SIG-M5 treated with dmso at 0.1 percent for 504 hours (cell line): ENCODE results near the gene NTNG1.

Source experiments
- DNase-seq: peaks from one replicate; lab custom pipeline; 2025; ENCODE audit not compliant: unreplicated experiment; lab: John Stamatoyannopoulos, UW

NTNG1 gene

GRCh38 chr1:107443860-107444259, 303.0 kb downstream of the NTNG1 start:
- DNase-seq: no peak

- no peak for DNase-seq
These were observed 303.5 kb downstream of the NTNG1 start for GRCh38 chr1:107444302-107444701.

- no peak for DNase-seq
These were observed 308.5 kb downstream of the NTNG1 start for GRCh38 chr1:107449326-107449725.

GRCh38 chr1:107450899-107451664, 310.2 kb downstream of the NTNG1 start:
- peak; percentile 37 for DNase-seq

GRCh38 chr1:107451715-107452114, 310.9 kb downstream of the NTNG1 start:
- no peak for DNase-seq

GRCh38 chr1:107454791-107455190, 314.0 kb downstream of the NTNG1 start:
- no peak for DNase-seq

GRCh38 chr1:107457989-107458388, 317.1 kb downstream of the NTNG1 start:
- DNase-seq: no peak

- DNase-seq: no peak
These were observed 318.5 kb downstream of the NTNG1 start for GRCh38 chr1:107459204-107459904.

- no peak for DNase-seq
These were observed 319.2 kb downstream of the NTNG1 start for GRCh38 chr1:107460035-107460434.

GRCh38 chr1:107464827-107465226, 324.0 kb downstream of the NTNG1 start:
- no peak for DNase-seq

GRCh38 chr1:107467286-107467685, 326.4 kb downstream of the NTNG1 start:
- no peak for DNase-seq

- no peak for DNase-seq
These were observed 327.0 kb downstream of the NTNG1 start for GRCh38 chr1:107467811-107468210.

GRCh38 chr1:107473065-107473464, 332.2 kb downstream of the NTNG1 start:
- no peak for DNase-seq

GRCh38 chr1:107474877-107475612, 334.2 kb downstream of the NTNG1 start:
- no peak for DNase-seq

- no peak for DNase-seq
These were observed 336.4 kb downstream of the NTNG1 start for GRCh38 chr1:107477233-107477632.

GRCh38 chr1:107479865-107480350, 339.1 kb downstream of the NTNG1 start:
- no peak for DNase-seq

GRCh38 chr1:107480548-107481415, 339.9 kb downstream of the NTNG1 start:
- no peak for DNase-seq

- no peak for DNase-seq
These were observed 341.0 kb downstream of the NTNG1 start for GRCh38 chr1:107481756-107482384.

GRCh38 chr1:107483949-107484348, 343.1 kb downstream of the NTNG1 start:
- DNase-seq: no peak

GRCh38 chr1:107486349-107486748, 345.5 kb downstream of the NTNG1 start:
- no peak for DNase-seq
